HepG2 (cell line): Measurements from ENCODE around the gene KCNH1. TPM values are rescaled to one million over a fixed set of nuclear protein-coding genes. Genes with fewer than 3 reads are reported as not detected.

Source experiments
- ATAC-seq: fragments of 200-7000 bp; cut with Tn5 transposase; 3 replicates; pipeline ENCODE4 v1.9.1; 2020; ENCODE audit warnings: mild to moderate bottlenecking, moderate library complexity
- BruUV-seq: library from RNA; stranded (reverse); fragments of 400-500 nt; replicated peaks from 2 replicates; lab custom pipeline; 2021; lab: Mats Ljungman, UMichigan
- CTCF ChIA-PET: fragments of 300-600 bp; formaldehyde crosslinking; extraction: SDS; loops from one replicate; lab custom pipeline; 2021; ENCODE audit warnings: low total read pairs, inconsistent platforms, low intra/inter-chr PET ratio; lab: Yijun Ruan, JAX
- POLR2A ChIA-PET: fragments of 350-600 bp; sonication (Branson Sonifier 250); formaldehyde crosslinking; loops from one replicate; lab custom pipeline; 2020; ENCODE audit warnings: antibody characterized with exemption, inconsistent platforms; lab: Yijun Ruan, JAX
- DNase-seq: peaks from one replicate; pipeline ENCODE4 v3.0.0-alpha.2; 2015; ENCODE audit warnings: low spot score
- FAIRE-seq: peaks from 3 replicates; lab custom pipeline; 2011; peaks lifted over from hg19 to GRCh38; lab: Jason Lieb, UNC
- H2AFZ ChIP-seq: one replicate; pipeline ENCODE4 v1.6.1; 2011; ENCODE audit warnings: low read length, inconsistent platforms
- H3K27ac ChIP-seq: fragments of 300-600 bp; 3 replicates; pipeline ENCODE4 v1.8.0; 2011; ENCODE audit warnings: mixed run types, mild to moderate bottlenecking, mixed read lengths, low read length, inconsistent platforms; ENCODE audit not compliant: insufficient read depth; ENCODE audit errors: extremely low read length
- H3K27me3 ChIP-seq, 2 experiments: fragments of 200-600 bp in 1 of 2; 2 replicates in 1 of 2; 3 replicates in 1 of 2; pipeline versions ENCODE4 v1.6.0 to v1.8.0; 2011; ENCODE audit warnings: low read length in 2 of 2, mild to moderate bottlenecking in 2 of 2, moderate library complexity in 2 of 2, inconsistent platforms in 1 of 2; ENCODE audit not compliant: insufficient read depth in 2 of 2, control insufficient read depth in 1 of 2
- H3K36me3 ChIP-seq, 2 experiments: fragments of 200-600 bp in 1 of 2; replicated peaks in 1 of 2; 2 replicates in 1 of 2; 3 replicates in 1 of 2; pipeline versions ENCODE4 v1.5.1 to v1.8.0; 2011; ENCODE audit warnings: low read length in 2 of 2, inconsistent platforms in 1 of 2; ENCODE audit not compliant: insufficient read depth in 2 of 2, control insufficient read depth in 1 of 2
- H3K4me1 ChIP-seq: 2 replicates; pipeline ENCODE4 v1.5.1; 2012; ENCODE audit warnings: low read length, inconsistent platforms; ENCODE audit not compliant: insufficient read depth
- H3K4me2 ChIP-seq: 2 replicates; pipeline ENCODE4 v1.6.0; 2011; ENCODE audit warnings: low read depth, low read length, inconsistent platforms
- H3K4me3 ChIP-seq, 3 experiments: fragments of 200-600 bp in 1 of 3; sonication (generic), shearing (Covaris generic) in 1 of 3; replicated peaks in 1 of 3; 2 replicates each; pipeline ENCODE4 v1.5.1; 2011 to 2016; ENCODE audit warnings: low read length in 3 of 3, inconsistent platforms in 2 of 3, low read depth in 2 of 3, mild to moderate bottlenecking in 2 of 3, control low read depth in 1 of 3, mixed read lengths in 1 of 3; ENCODE audit not compliant: insufficient read depth in 1 of 3
- H3K79me2 ChIP-seq: one replicate; pipeline ENCODE4 v1.6.1; 2011; ENCODE audit warnings: low read length, inconsistent platforms; ENCODE audit not compliant: insufficient read depth
- H3K9ac ChIP-seq: 2 replicates; pipeline ENCODE4 v1.6.0; 2011; ENCODE audit warnings: mild to moderate bottlenecking, low read depth, low read length, inconsistent platforms; ENCODE audit not compliant: insufficient read depth
- H3K9me3 ChIP-seq: 2 replicates; pipeline ENCODE4 v1.5.1; 2012; ENCODE audit warnings: mild to moderate bottlenecking, low read length
- H4K20me1 ChIP-seq: 2 replicates; pipeline ENCODE4 v1.6.0; 2011; ENCODE audit warnings: inconsistent platforms, mild to moderate bottlenecking, low read length, moderate library complexity; ENCODE audit not compliant: insufficient read depth
- AHR ChIP-seq: IDR thresholded peaks from 2 replicates; pipeline ENCODE4 v1.6.1; 2018; ENCODE audit warnings: missing genetic modification reagents, missing compliant biosample characterization
- KLF16 ChIP-seq, 2 experiments: sonication (generic) in 1 of 2; formaldehyde crosslinking in 1 of 2; IDR thresholded peaks; 2 replicates each; pipeline versions ENCODE4 v1.6.1 to v1.8.0; 2016 to 2023; ENCODE audit warnings: missing genetic modification reagents in 2 of 2, missing compliant biosample characterization in 1 of 2
- NCOA2 ChIP-seq: sonication (generic); formaldehyde crosslinking; IDR thresholded peaks from 2 replicates; pipeline ENCODE4 v1.8.0; 2022; ENCODE audit warnings: inconsistent platforms
- NFE2 ChIP-seq: sonication (generic); formaldehyde crosslinking; IDR thresholded peaks from 2 replicates; pipeline ENCODE4 v1.4.0; 2020; ENCODE audit warnings: missing genetic modification reagents
- PTBP1 ChIP-seq: fragments of 200-400 bp; formaldehyde crosslinking; IDR thresholded peaks from 2 replicates; pipeline ENCODE4 v1.6.1; 2018; ENCODE audit warnings: low read length, low read depth; ENCODE audit not compliant: poor library complexity, severe bottlenecking
- SRF ChIP-seq: IDR thresholded peaks from 2 replicates; pipeline ENCODE4 v1.6.1; 2011; ENCODE audit warnings: mild to moderate bottlenecking, low read depth, low read length, moderate library complexity
- SRSF1 ChIP-seq: fragments of 200-400 bp; formaldehyde crosslinking; optimal IDR thresholded peaks from 2 replicates; pipeline ENCODE3; 2017; ENCODE audit warnings: mild to moderate bottlenecking, low read depth, low read length, moderate library complexity
- SRSF4 ChIP-seq: fragments of 200-400 bp; formaldehyde crosslinking; IDR thresholded peaks from one replicate; pipeline ENCODE4 v1.6.1; 2018; ENCODE audit warnings: mild to moderate bottlenecking, low read depth, low read length, moderate library complexity; ENCODE audit not compliant: poor library complexity, severe bottlenecking
- SRY ChIP-seq: sonication (generic); formaldehyde crosslinking; IDR thresholded peaks from 2 replicates; pipeline ENCODE4 v1.8.0; 2022; ENCODE audit warnings: mild to moderate bottlenecking, missing genetic modification reagents
- ZNF160 ChIP-seq: sonication (generic); formaldehyde crosslinking; IDR thresholded peaks from 2 replicates; pipeline ENCODE4 v1.8.0; 2022; ENCODE audit warnings: mild to moderate bottlenecking, inconsistent platforms, missing genetic modification reagents
- ZNF367 ChIP-seq: sonication (generic); formaldehyde crosslinking; IDR thresholded peaks from 2 replicates; pipeline ENCODE4 v1.4.0; 2020; ENCODE audit warnings: missing genetic modification reagents, borderline replicate concordance
- ZNF451 ChIP-seq: sonication (generic); formaldehyde crosslinking; IDR thresholded peaks from 2 replicates; pipeline ENCODE4 v1.5.0; 2020; ENCODE audit warnings: mild to moderate bottlenecking, missing genetic modification reagents
- ZNF660 ChIP-seq: sonication (generic); formaldehyde crosslinking; IDR thresholded peaks from 2 replicates; pipeline ENCODE4 v1.5.1; 2020; ENCODE audit warnings: mild to moderate bottlenecking, low read depth, missing genetic modification reagents, borderline replicate concordance
- ZNF790 ChIP-seq: sonication (generic); formaldehyde crosslinking; IDR thresholded peaks from 2 replicates; pipeline ENCODE4 v1.8.0; 2022; ENCODE audit warnings: missing genetic modification reagents, mild to moderate bottlenecking, borderline replicate concordance
- WGBS: methylation state at CpG from one replicate; pipeline ENCODE4 v1.1.6; 2017; ENCODE audit warnings: low lambda C conversion rate; 5-methylcytosine and 5-hydroxymethylcytosine counted together
- in situ Hi-C: cut with HindIII; loops from 2 replicates; pipeline ENCODE4 v1.10.0; 2017; ENCODE audit warnings: low pct_unique_long_range_greater_than_20kb; ENCODE audit not compliant: extremely low pct_ligation_motif_present
- intact Hi-C: fragments of 100-400 bp; cut with micrococcal nuclease; formaldehyde crosslinking; loops from one replicate; pipeline ENCODE4 v1.10.0; 2022; ENCODE audit not compliant: unreplicated experiment
- polyA plus RNA-seq, 8 experiments: library from polyadenylated mRNA; depleted of rRNA in 3 of 8; stranded (reverse) in 7 of 8; unstranded in 1 of 8; fragments of >200 nt; fragmentation: Illumina TruSeq in 4 of 8; extraction: Trizol in 4 of 8; gene quantifications; 2 replicates each; pipeline versions ENCODE4 v1.2.1 to v1.2.3, GENCODE V29; 2011 to 2016; ENCODE audit warnings: low read depth in 4 of 8, missing spikeins in 1 of 8, mixed read lengths in 1 of 8; ENCODE audit not compliant: insufficient read depth in 1 of 8
- total RNA-seq, 5 experiments: library from RNA; depleted of rRNA; stranded (reverse); fragments of >200 nt; fragmentation: Illumina TruSeq; extraction: Trizol; gene quantifications; 2 replicates each; pipeline ENCODE4 v1.2.3, GENCODE V29; 2016; ENCODE audit warnings: low read depth in 1 of 5
- TF ChIP-seq, protein P1 (sequence below): sonication (generic); formaldehyde crosslinking; IDR thresholded peaks from 2 replicates; pipeline ENCODE4 v1.5.1; 2020; ENCODE audit warnings: missing genetic modification reagents, mild to moderate bottlenecking, borderline replicate concordance
- TF ChIP-seq, protein P2 (sequence below): sonication (generic); formaldehyde crosslinking; IDR thresholded peaks from 2 replicates; pipeline ENCODE4 v1.8.0; 2022; ENCODE audit warnings: low read depth, missing genetic modification reagents
- TF ChIP-seq, protein P3 (sequence below): sonication (generic); formaldehyde crosslinking; IDR thresholded peaks from 2 replicates; pipeline ENCODE4 v1.4.0; 2020; ENCODE audit warnings: missing genetic modification reagents
- TF ChIP-seq, protein P4 (sequence below): sonication (generic); formaldehyde crosslinking; IDR thresholded peaks from 2 replicates; pipeline ENCODE4 v1.4.0; 2020; ENCODE audit warnings: missing genetic modification reagents, borderline replicate concordance

KCNH1 gene
- total and polyA plus RNA-seq, 2 of the 13 experiments (the other 11 are each of a cell fraction or from before 2014, with no cell fraction given): not detected

DNA sequence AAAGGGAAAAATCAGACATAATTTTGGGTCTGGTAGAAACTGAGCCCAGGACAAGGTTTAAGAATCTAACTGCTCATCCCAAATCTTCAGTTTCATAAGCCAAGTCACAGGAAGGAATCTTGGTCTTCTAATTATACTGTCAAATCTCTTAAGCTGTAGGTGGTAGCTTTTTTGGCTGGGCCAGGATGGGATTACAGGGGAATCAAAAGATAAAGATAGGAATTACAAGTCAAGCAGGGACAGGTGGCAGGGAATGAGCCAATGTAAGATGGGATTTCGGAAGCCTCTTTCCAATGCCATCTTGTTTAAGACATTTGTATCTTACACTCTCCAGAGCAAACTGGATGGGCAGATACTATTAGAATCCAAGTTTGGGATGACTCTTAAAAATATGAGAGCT, 383.5 kb downstream of the KCNH1 start (continued):
- TF ChIP-seq ZNF451 (CRISPR knock-in tag) (no peak), SRF (no peak), SRSF1 (no peak), SRSF4 (no peak)
- TF ChIP-seq, protein P1, sequence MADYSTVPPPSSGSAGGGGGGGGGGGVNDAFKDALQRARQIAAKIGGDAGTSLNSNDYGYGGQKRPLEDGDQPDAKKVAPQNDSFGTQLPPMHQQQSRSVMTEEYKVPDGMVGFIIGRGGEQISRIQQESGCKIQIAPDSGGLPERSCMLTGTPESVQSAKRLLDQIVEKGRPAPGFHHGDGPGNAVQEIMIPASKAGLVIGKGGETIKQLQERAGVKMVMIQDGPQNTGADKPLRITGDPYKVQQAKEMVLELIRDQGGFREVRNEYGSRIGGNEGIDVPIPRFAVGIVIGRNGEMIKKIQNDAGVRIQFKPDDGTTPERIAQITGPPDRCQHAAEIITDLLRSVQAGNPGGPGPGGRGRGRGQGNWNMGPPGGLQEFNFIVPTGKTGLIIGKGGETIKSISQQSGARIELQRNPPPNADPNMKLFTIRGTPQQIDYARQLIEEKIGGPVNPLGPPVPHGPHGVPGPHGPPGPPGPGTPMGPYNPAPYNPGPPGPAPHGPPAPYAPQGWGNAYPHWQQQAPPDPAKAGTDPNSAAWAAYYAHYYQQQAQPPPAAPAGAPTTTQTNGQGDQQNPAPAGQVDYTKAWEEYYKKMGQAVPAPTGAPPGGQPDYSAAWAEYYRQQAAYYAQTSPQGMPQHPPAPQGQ (CRISPR knock-in tag): no peak

DNA sequence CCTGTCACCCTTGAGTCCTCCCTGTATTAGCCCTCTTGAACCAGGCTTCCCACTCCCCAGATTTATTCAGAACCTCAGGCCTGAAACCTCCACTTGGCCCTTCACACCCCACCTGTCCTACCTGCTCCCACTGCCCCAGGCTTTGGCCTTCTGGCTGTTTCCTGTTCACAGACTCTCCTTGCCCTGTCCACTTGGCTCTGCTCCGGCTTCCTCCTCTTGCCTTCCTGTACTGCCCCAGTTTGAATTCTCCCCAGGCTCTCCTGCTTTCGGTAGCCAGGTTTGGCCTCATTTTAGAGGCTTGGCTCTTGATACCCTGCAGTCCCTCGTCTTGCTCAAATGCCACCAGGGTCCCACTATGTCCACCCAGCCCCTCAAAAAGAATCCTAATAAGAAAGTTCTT, 385.2 kb downstream of the KCNH1 start:
- Histone ChIP-seq H2AFZ (no peak overlapping the region), H3K4me2 (no peak overlapping the region), H3K27ac (no peak overlapping the region), H3K4me1 (no peaks in the 10 kb centered on the region), H3K9me3 (no peaks in the 10 kb centered on the region), H3K27me3 (no peaks in the 10 kb centered on the region), H3K79me2 (no peaks in the 10 kb centered on the region), H3K36me3 (no peaks in the 10 kb centered on the region), H3K4me3 (no peak overlapping the region), H4K20me1 (no peaks in the 10 kb centered on the region), H3K9ac (no peak overlapping the region)
- in situ Hi-C loops: no loop called here
- intact Hi-C loops: no loop called here
- ATAC-seq: no peak
- DNase-seq: no peak
- POLR2A ChIA-PET: no interaction called here
- no peak for FAIRE-seq
- CTCF ChIA-PET: no interaction called here
- WGBS: 2% methylated on average over 3 of the region's 3 CpGs
- no TSS peak for BruUV-seq
- TF ChIP-seq AHR (CRISPR knock-in tag): no peak
- TF ChIP-seq SRY: no peak
- no peak for TF ChIP-seq ZNF160 (CRISPR knock-in tag)
- no peak for TF ChIP-seq ZNF660 (CRISPR knock-in tag)
- TF ChIP-seq PTBP1: no peak
- TF ChIP-seq, protein P2, sequence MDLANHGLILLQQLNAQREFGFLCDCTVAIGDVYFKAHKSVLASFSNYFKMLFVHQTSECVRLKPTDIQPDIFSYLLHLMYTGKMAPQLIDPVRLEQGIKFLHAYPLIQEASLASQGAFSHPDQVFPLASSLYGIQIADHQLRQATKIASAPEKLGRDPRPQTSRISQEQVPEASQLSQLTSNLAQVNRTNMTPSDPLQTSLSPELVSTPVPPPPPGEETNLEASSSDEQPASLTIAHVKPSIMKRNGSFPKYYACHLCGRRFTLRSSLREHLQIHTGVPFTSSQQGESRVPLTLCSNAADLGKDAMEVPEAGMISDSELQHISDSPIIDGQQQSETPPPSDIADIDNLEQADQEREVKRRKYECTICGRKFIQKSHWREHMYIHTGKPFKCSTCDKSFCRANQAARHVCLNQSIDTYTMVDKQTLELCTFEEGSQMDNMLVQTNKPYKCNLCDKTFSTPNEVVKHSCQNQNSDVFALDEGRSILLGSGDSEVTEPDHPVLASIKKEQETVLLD (CRISPR knock-in tag): no peak
- TF ChIP-seq KLF16 (CRISPR knock-in tag; IDR thresholded peaks at IDR 0.05): no peak
- TF ChIP-seq ZNF790 (CRISPR knock-in tag): no peak
- TF ChIP-seq NCOA2: no peak
- TF ChIP-seq, protein P3, sequence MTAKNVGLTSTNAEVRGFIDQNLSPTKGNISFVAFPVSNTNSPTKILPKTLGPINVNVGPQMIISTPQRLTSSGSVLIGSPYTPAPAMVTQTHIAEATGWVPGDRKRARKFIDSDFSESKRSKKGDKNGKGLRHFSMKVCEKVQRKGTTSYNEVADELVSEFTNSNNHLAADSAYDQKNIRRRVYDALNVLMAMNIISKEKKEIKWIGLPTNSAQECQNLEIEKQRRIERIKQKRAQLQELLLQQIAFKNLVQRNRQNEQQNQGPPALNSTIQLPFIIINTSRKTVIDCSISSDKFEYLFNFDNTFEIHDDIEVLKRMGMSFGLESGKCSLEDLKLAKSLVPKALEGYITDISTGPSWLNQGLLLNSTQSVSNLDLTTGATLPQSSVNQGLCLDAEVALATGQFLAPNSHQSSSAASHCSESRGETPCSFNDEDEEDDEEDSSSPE (CRISPR knock-in tag): no peak
- TF ChIP-seq, protein P4, sequence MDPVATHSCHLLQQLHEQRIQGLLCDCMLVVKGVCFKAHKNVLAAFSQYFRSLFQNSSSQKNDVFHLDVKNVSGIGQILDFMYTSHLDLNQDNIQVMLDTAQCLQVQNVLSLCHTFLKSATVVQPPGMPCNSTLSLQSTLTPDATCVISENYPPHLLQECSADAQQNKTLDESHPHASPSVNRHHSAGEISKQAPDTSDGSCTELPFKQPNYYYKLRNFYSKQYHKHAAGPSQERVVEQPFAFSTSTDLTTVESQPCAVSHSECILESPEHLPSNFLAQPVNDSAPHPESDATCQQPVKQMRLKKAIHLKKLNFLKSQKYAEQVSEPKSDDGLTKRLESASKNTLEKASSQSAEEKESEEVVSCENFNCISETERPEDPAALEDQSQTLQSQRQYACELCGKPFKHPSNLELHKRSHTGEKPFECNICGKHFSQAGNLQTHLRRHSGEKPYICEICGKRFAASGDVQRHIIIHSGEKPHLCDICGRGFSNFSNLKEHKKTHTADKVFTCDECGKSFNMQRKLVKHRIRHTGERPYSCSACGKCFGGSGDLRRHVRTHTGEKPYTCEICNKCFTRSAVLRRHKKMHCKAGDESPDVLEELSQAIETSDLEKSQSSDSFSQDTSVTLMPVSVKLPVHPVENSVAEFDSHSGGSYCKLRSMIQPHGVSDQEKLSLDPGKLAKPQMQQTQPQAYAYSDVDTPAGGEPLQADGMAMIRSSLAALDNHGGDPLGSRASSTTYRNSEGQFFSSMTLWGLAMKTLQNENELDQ (CRISPR knock-in tag): no peak
- no peak for TF ChIP-seq NFE2 (CRISPR knock-in tag)
- TF ChIP-seq ZNF367 (CRISPR knock-in tag): no peak
